HG02884 (cell line): ENCODE results near the gene AHSP.
"Not testable (repeated sequence)": the region's sequence is repeated elsewhere in the genome, so short reads cannot be mapped to it uniquely, and the experiment has no call there.

Experiments
- ATAC-seq: cut with Tn5 transposase; IDR thresholded peaks from one replicate; pipeline ENCODE4 v1.9.1; 2021; ENCODE audit warnings: mild to moderate bottlenecking, moderate library complexity; ENCODE audit not compliant: unreplicated experiment

AHSP gene

DNA sequence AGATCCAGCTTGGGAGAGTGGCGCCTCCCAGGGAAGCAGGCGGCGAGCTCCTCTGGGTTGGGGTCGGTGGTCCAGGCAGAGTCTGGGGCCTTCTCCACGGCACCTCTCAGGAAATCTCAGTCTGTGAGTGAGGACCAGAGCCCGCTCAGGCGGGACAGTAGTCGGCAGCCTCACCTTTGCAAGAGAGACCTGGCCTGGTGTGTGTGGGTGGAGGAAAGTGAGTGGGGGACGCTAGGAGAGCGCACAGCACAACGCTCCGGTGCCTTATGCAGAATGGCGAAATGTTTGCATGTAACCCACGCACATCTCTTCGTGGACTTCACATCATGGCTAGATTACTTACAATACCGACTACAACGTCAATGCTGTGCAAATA is 2.2 kb downstream of the AHSP start:
- ATAC-seq, result no peak

DNA sequence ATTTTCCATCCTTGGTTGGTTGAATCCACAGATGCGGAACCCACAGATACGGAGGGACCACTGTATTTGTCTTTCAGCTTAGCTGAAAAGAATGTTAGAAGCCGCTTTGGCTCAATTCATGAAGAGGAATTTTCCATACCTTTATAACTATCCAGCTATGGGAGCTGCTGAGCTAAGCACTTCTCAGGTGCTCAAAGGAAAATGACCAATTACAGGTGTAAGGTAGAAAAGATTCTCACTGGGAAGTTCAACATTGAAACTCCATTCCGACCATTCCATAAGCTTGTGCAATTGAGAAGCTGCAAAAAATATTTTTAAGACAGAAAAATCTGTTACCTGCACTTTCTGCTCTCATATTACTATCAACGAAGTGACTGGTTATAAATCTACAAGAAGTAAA is 2.7 kb downstream of the AHSP start:
- no peak for ATAC-seq

- no peak for ATAC-seq
Observed at GRCh38 chr16:31531096-31531495, 3.4 kb downstream of the AHSP start.

GRCh38 chr16:31532120-31532519 is 4.4 kb downstream of the AHSP start:
- no peak for ATAC-seq

DNA sequence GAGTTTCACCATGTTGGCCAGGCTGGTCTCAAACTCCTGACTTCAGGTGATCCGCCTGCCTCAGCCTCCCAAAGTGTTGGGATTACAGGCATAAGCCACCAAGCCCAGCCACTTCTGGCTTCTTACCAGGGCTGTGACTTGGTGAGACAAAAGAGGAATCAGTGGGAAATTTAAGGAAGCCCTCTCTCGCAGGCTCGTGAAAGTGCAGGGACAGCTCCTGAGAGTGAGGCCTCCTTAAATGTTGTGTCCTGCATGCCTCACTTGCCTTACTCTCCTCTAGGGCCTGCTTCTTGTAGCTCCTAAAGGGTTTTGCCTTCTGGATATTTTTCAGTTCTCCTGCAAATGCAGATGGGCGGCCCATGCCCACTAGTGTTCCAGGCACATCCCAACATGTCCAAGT is 5.2 kb downstream of the AHSP start:
- no peak for ATAC-seq

DNA sequence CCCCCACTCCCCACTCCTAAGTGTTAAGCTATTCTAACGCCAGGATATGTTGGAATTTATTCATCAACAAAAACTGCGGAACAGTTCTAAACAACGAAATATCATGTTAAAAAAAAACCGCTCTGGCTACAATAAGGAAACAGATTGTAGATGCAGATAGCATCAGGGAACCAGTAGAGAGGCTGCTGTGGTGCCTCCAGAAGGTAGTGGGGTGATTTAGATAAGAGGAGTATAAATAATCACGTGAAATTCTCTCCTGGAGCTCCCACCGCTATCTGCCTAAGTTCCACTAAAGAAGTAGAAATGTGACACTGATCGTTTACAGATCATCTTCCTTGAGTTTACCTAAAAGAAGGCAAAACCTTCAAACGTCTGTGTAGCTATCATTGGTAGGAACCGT is 8.0 kb downstream of the AHSP start:
- no peak for ATAC-seq

GRCh38 chr16:31536804-31537361 is 9.2 kb downstream of the AHSP start:
- no peak for ATAC-seq

- ATAC-seq, result no peak
Observed at GRCh38 chr16:31537362-31538242, 9.9 kb downstream of the AHSP start.

DNA sequence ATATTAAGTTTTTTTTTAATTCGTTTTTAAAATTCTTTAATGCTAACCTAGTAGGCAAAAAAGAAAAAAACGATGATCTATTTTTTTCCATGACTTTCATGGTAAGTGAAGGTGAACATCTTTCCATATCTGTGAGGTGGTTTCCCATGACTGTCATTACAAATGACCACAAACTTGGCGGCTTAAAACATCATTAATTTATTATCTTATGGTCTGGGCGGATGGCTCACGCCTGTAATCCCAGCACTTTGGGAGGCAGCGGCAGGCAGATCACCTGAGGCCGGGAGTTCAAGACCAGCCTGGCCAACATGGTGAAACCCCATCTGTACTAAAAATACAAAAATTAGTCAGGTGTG is 10.5 kb downstream of the AHSP start:
- not testable (repeated sequence) for ATAC-seq

DNA sequence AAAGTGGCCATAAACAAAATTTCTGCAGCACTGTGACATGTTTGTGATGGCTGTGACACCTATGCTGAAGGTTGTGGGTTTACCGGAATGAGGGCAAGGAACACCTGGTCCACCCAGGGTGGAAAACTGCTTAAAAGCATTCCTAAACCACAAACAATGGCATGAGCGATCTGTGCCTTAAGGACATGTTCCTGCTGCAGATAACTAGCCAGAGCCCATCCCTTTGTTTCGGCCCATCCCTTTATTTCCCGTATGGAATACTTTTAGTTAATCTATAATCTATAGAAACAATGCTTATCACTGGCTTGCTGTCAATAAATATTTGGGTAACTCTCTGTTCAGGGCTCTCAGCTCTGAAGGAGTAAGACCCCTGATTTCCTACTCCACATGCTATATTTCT is 12.1 kb downstream of the AHSP start:
- not testable (repeated sequence) for ATAC-seq

DNA sequence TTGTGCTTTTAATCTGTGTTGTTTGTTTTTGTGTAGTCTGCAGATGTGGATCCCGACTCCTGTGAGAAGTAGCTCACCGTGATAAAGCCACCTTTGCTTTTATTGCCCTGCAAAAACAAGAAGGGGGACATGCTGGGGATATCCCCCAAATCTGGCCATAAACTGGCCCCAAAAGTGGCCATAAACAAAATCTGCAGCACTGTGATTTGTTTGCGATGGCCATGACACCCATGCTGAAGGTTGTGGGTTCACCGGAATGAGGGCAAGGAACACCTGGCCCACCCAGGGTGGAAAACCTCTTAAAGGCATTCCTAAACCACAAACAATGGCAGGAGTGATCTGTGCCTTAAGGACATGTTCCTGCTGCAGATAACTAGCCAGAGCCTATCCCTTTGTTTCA is 15.1 kb downstream of the AHSP start:
- no peak for ATAC-seq

GRCh38 chr16:31561426-31562233 is 33.9 kb downstream of the AHSP start:
- no peak for ATAC-seq

DNA sequence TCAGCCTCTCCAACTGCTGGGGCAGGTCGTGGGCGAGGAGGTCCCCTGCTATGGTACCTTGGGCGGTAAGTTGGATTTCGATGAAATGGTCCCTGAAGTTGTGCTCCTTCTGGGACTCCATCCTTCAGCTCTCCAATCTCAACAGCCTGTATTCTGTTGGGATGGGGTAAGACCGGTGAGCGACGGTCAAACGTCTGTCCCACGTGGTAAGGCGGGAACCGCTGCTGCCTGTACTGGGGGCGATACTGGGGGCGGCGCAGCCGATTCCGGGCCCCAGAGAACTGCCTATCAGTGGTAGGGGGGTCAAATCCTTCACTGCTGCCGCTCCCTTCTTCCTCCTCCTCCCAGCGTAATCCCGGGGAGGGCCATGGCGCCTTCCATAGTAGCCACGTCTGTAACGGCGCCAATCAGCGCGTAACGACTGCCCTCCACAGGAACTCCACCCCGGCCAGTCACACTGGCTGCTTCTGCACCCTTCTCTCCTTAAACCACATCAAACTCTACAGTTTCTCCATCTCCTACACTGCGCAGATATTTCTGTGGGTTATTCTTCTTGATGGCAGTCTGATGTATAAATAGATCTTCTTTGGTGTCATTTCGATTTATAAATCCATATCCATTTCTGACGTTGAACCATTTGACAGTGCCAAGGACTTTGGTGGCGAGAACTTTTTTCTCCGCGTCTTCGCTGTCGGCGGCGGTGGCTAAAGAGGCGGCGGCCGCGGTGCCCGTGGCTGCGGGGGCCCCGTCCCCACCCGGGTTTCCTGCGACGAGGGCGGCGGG is 41.1 kb downstream of the AHSP start:
- no peak for ATAC-seq

DNA sequence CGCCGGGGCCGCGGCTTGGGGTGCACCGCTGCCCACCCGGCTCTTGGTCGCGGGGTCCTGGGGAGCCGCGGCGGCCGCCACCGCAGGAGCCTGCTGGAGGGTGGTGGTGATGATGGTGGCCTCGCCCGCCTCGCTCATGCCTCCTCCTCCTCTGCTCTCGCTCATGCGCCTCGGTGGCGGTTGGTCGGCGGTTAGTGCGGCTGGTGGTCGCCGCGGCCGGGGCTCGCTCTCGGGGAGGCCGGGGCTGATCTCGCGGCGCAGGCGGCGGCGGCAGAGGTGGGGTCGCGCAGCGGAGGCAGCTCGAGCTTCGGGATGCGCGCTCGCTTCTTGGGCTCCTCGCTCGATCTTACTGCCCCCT is 41.6 kb downstream of the AHSP start:
- no peak for ATAC-seq

GRCh38 chr16:31572821-31573220 is 45.1 kb downstream of the AHSP start:
- ATAC-seq, result no peak

- ATAC-seq, result not testable (repeated sequence)
Observed at GRCh38 chr16:31574159-31574558, 46.5 kb downstream of the AHSP start.

GRCh38 chr16:31577411-31577810 is 49.7 kb downstream of the AHSP start:
- no peak for ATAC-seq
